HS-5 (cell line): ENCODE data around the gene SND1.

Experiments used
- DNase-seq: peaks from one replicate; pipeline ENCODE4 v3.0.0-alpha.2; 2012; ENCODE audit warnings: low read depth

SND1 gene

DNA sequence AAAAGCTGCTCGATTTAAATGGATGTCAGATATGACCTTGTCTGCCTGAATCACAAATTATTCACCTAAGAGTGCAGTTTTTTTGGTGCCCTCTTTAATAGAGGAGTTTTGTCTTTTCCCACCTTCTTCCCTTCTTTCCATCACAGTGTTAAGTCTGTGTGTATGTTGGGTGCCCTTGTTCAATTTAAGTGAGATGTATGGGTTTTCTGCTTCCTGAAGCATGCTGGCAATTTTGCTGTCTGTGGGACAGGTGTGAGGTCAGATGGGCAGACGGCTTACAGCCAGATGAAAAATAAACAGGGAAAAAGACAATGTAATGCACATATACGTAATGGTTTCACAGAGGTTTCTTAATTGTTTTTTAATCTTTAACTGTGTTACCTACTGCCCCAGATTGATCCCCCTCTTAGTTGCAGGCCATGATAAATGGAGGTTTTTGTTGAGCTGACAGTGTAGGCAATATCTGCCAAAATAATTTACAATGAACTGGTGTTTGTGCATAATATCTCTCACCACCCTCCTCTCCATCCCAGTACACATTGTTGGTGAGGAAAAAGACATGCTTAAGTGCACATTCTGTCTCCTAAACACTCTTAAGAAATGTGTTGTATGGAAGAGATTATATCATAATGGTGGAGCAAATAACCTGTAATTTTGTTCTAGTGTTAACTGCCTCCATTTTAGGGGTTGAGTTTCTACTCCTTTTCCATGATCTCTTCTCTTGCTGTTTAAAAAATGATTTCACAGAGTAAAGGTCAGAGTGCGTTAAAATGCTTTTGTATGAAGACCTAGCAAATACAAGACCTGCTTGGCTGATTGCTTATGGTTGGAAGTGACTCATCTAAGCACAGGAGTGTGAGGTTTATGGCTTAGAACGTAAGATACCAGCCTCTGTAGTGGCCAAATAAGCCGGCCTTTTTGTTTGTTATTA, 255.4 kb downstream of the SND1 start:
- DNase-seq = no peak

DNA sequence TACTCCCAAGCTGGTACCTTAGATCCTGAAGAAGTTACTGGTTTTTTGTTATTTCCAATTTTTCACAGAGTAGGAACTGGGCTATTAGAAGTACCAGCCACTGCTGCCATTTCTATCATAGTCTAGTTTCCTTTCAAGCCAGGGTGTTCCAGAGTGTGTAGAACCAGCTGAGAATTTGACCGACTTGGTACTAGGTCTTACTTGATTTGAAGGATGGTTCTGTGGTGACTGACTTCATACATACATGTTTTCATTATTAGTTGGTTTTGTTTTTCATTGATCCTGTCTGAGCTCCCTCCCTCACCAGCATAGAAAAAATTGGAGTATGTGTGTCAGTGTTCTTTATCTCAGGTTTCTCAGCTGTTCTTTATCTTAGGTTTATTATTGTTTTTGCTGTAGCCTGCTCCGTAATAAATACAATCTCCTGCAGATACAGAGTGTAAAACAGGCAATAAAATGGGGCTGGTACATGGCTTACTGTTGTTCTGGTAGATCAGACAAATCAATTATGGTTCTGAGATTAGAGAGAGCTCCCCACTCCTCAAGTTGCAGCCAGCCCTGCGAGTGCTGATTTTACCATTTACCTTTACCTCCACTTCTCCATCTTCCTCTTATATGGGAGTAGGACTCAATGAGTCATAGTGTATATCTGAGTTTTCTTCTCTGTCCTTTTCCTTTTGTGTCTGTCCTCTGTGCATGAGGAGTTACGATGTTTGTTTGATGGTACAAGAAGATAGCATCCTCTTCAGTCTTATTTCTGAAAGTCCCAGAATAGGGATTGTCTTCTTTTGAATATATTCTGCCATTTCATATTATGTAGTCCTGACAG, 256.6 kb downstream of the SND1 start:
- DNase-seq = no peak

DNA sequence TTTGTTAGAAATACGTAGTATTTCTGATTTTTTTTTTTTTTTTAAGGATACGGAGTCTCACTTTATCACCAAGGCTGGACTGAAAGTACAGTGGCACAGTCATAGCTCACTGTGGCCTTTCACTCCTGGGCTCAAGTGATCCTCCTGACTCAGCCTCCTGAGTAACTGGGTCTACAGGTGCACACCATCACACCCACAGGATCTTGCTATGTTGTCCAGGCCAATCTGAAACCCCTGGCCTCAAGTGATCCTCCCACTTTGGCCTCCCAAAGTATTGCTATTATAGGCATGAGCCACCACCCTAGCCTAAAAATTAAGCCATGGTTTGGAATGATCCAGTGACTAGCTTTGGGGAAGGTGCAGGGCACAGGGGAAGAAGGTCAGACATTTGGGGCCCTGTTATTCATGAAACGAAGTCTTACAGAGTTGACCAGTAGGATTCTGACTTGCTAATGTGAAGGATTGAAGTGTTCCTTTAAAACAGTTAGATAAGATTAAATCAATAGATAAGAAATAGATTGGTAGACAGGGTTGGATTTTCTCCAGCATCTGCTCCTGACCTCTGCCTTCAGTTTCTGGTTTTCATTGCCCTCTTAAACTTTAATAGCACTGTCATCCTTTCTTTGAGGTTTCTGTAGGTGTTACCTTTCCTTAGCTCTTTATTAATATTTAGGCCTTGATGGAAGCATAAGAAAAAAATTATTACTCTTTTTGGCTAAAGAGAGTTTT, 257.6 kb downstream of the SND1 start:
- DNase-seq = no peak

DNA sequence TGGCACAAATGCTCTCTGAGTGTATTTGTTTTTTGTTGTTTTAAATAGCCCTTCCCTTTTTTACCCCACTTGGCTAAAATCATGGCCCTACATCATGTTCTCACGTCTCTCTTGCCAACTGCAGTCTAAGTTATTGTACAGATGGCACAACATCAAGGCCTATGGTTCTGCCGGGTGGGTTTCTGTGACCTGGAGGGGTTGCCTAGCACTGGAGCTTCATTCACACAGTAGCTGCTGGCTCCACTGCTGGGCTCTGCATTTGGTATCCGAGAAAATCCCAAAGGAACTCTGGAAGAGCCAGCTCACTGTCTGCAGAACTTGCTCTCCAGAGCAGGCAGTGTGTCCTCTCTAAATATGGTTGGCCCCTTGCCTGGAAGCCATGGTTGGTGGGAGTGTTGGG, 258.7 kb downstream of the SND1 start:
- DNase-seq = no peak

DNA sequence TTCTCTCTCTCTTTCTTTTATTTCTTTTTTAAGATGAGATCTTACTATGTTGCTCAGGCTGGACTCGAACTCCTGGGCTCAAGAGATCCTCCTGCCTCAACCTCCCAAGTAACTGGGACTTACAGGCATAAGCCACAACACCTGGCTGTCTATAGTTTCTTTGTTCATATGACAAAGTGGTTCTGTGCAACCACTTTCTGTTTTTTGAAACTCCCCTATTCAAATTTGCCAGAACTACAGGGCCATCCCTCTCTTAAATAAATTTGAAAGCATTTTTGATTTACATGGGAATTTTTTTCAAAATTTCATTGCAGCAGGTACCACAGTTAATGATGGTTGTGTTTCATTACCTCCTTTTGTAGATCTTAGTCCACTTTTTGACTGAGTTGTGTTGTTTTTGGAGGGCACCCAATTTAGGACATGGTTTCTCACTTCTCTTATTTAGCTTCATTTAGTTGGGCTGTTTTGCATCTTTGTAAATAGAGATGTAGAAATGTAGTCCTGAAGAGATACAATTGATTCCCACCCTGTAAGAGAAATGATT, 260.0 kb downstream of the SND1 start:
- no peak for DNase-seq

DNA sequence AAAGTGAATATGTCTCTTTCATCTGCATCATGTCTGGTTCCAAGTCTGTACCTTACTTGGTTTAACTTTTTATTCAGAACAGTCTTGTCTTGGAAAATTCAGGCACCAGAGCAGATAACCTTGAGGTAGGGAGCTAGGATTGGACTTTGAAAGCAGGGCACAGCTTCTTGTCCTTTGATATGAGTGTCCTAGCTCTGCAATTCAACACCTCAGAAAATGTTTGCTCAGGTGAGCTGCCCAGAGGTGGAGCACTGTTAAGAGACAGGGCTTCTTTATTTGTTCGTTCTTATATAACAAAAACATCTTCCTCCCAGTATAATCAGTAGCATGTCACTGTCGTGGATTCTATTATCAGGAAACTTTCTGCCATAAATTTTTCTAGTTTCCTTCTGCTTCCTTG, 260.9 kb downstream of the SND1 start:
- no peak for DNase-seq

DNA sequence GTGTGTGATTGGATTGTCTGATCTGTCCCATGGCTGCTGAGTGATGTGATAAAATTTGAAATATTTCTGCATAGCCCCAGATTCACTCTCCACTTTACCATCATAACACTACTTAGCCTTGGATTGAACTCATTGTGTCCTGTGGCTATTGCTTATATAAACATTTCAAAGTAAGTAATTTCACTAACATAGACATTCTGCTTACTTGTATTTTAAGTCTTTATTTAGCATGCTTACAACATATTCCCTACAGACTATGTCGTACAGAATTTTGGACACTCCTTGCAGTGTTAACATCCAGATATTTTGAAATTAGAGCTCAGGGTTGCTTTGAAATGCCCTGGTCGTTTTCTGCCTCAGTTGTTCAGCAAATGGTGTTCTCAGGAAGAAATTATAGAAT, 261.7 kb downstream of the SND1 start:
- DNase-seq = no peak

DNA sequence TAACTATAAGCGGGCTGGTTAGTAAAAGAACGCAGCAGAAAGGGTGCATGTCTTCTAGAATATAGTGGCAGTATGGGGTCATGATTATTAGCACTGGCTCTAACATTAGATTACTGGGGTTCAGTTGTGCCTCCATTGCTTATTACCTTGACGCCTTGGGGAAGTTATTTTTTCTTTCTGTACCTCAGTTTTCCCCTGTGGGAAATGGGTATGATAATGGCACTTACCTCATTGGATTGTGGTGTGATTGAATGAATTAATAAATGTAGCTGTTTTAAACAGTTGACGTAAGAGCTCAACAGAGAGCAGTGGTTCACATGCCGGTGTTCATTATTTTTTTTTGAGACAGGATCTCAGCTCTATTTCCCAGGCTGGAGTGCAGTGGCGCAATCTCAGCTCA, 262.7 kb downstream of the SND1 start:
- no peak for DNase-seq

DNA sequence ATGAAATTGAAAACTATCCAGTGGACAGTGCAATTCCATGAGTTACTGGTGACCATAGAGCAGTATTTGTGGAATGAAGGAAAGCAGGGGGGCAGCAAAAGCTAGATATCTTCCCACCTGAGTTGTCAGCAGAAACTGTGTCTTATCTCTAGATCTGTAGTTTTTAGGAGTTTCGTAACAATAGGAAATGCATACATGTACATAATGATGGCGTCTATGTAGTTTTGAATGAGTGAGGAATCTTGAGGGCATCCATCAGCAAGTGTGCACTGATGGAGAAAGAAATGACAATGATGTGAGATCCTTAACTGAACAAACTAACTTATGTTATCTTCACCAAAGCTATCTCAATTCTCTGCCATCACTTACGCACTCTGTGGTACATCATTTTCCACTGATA, 264.7 kb downstream of the SND1 start:
- DNase-seq = no peak

DNA sequence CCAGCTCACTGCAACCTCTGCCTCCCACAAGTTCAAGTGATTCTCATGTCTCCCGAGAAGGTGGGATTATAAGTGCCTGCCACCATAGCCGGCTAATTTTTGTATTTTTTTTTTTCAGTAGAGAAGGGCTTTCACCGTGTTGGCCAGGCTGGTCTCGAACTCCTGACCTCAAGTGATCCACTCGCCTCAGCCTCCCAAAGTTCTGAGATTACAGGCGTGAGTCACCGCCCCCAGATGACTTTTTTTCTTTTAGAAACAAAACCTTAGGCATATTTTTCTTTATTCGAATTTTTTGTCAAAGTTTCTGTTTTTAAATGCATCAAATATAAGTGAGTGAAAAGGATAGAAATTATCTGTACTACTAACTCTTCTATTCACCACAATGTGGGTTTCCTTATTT, 266.1 kb downstream of the SND1 start:
- no peak for DNase-seq

DNA sequence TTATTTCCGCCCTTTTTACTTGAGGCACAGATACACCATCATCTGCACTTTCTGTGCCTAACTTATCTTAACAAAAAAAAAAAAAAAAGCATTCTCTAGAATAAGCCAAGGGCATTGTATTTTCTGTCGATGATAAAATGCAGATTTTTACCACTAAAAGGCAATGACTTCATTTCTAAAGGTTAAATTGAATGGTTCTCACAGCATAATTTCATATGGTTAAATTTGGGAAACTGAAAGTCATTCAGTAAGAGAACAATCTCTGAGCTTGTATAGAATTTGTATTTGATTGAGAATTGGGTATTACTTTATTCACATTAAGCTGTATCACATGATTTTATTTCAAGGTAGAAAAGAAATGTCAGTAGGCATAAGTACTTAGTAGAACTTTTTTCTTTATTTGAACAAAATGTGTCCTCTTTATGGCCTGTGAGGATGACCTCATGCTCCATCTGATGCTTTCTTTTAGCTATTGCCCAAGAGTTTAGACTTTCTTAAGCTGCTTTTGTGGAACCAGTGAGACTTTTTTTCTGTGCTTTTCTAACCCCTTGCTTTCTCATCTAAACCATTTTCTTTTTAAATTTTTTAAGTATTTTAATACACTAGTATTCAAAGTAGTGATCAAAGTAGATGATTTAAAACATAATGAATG, 268.9 kb downstream of the SND1 start:
- no peak for DNase-seq

DNA sequence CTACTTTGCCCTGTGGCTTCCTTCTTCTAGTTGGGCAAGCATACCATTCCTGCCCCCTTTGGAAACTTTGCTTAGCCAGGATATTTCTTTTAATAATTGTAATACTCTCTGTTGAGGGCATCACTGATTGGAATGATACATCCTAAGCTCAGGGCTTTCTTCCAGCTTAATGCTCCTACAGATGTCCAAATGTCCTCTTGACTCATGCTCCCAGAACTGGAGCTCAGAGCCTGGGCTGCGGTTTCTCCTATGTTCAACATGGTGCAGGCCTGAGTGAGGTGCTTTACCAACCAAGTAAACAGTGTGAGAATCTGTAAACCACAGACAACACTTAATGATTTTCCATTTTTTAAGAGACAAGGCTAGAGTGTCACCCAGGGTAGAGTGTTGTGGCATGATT, 270.7 kb downstream of the SND1 start:
- no peak for DNase-seq

DNA sequence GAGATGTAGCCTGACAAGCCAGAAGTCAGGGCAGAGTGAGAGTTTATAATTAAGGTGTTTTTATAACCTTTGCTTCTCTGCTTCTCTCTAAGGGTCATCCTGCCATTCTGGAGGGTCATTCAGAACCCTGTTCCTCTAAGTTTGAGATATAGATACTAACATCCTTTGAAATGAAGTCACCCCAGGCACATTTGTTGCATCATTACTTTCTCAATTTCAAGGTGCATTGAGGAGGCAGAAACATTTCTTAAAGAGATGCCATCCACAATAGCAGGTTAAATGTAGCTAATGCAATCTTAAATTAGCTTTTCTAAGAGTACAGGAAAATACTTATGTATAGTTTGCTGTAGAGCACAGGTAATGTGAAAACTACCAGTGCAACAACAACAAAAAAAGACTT, 272.9 kb downstream of the SND1 start:
- DNase-seq = no peak

DNA sequence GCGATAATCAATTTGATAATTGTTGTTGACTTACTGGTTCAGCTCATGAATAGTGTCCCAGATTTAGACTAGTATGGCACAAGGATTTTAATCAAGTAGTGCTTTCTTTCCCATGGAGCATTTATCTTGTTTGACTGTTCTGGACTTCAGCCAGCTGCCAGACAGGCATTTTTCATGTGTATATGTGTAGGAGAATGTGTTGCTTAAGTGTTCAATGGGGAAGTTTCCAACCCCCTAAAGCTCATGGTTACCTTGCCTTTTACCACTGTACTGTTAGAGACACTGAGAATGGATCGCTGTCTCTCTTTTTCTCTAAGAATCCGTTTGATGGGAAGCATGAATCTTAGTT, 275.3 kb downstream of the SND1 start:
- no peak for DNase-seq

DNA sequence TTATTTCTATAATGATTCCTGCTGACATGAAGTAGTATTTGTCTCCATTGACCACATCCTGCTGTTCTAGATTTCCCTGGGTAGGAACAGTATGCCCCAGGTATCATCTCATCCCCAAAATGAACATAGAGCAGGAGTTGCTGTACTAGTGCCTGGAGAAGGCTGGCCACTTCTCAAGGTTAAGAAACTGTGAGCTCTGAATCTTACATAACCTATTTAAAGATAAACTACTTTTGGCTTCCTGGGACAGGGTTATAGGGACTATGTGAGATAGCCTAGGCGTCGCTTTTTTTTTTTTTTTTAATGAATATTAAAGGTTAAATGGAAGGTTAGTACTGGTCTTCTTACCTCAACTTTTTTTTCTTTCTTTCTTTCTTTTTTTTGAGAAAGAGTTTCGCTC, 276.2 kb downstream of the SND1 start:
- no peak for DNase-seq

DNA sequence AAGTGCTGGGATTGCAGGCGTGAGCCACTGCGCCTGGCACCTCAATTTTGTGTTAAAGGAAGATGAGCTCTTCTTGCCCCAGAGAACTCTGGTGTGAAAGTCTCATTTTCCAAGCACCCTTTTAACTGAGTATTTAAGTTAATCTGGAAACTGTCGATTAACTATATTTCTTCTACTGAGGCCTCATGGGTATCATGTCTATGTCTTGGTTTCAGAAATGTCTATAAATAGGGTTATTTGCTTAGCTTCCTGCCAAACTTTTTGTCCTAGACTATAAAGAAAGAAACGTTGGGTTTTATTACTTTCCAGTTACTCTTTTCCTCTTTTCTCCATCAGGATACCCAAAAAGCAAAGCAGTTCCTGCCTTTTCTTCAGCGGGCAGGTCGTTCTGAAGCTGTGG, 276.9 kb downstream of the SND1 start:
- no peak for DNase-seq

DNA sequence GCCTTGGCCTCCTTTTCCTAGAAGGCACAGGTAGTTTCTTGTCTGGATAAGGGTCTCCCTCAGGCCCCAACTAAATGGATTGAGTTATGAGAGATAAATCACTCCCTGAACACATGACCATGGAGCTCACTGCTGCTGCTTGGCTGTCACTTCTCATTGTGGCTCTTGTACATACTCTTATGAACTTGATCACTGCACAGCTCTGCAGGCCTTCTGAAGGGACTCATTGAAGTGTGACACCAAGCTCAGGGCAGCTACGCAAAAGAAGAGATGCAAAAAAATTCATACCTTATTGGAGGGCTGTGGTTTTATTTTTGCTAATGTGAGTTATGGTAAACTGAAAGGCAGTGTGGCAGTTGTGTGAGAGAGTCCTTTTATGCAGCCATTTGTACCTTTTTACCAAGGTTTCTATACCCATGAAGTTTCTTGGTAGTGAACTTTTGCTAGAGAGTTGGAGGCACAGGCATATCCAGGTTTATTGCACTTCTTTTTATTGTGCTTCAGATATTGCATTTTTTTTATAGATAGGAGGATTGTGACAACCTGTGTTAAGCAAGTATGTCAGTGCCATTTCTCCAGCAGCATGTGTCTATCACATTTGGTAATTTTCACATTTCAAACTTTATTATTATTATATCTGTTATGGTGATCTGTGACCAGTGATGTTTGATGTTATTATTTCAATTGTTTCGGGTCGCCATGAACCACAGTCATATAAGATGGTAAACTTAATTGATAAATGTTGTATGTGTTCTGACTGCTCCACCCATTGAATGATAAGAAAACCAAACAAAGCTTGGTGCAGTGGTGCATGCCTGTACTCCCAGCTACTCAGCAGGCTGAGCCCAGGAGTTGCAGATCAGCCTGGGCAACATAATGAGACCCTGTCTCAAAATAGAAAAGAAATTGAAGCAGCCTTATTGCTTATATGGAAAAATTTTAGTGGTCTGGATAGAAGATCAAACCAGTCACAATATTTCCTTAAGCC, 278.6 kb downstream of the SND1 start:
- DNase-seq = no peak

DNA sequence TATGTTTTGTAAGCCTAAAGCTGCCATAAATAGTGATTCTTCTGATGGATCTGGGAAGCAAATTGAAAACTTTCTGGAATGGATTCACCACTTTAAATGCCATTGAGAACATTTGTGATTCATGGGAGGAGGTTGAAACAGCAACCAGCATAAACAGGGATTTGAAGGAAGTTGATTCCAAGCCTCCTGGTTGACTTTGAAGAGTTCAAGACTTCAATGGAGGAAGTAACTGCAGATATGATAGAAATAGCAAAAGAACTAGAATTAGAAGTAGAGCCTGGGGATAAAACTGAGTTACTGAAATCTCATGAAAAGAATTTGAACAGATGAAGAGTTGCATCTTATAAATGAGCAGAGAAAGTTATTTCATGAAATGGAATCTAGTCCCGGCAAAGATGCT, 280.1 kb downstream of the SND1 start:
- no peak for DNase-seq

DNA sequence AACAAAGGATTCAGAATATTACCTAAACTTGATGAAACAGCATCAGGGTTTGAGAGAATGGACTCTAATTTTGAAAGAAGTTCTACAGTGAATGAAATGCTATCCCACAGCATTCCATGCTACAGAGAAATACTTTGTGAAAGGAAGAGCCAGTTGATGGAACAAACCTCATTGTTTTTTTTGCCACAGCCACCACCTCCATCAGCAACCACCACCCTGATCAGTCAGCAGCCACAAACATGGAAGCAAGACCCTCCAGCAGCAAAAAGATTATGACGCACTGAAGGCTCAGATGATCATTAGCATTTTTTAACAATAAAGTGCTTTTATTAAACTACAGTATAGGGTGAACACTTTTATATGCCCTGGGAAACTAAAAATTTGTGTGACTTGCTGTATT, 280.5 kb downstream of the SND1 start:
- no peak for DNase-seq

DNA sequence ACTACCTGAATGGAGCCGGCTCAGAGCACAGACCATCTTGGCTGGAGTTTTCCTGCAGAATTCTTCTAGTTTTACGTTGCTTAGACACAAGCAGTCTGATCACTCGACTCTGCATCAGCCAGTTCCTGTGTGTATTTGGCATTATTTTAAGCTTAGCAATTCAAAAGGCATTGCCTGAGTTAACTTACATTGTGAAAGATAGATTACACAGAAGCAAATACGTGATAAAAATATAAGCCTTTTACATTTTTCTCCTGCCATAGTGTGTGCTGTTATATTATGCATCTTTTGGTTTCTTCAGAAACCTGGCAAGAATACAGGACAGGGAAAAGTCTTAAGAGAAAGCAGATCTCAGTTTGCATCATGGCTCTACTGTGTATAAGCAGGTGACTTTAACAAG, 281.2 kb downstream of the SND1 start:
- DNase-seq = no peak

DNA sequence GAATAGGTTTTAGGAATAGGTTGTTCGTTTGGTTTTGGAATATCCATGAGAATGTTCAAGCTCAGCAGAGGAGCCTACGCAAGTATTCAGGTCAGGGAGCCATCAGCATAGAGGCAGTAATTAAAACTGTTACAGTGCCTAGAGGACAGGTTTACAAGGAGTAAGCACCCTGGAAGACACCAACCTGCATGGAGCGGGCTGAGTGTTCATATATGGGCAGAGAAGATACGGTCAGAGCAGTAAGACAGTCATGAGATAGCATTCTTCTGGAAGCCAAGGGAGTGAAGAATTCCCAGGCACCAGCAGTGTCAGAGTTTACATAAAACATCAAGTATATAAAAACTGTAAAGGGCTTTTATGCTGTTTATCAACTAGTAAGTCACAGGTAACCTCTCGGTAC, 282.7 kb downstream of the SND1 start:
- no peak for DNase-seq
